Gastrocnemius medialis (tissue), 4 donors: ENCODE measurements around the gene GUK1. TPM values are rescaled to one million over a fixed set of nuclear protein-coding genes. Genes with fewer than 3 reads are reported as not detected.
A peak's percentile ranks its signal among the peaks of the same experiment; 100 is the strongest.

ENCODE experiments used
- ATAC-seq, 2 donors: fragments of 150-250 bp; one replicate each; pipeline ENCODE4 v1.9.1; 2016
- DNase-seq, 2 donors: peaks; one replicate each; pipeline ENCODE4 v3.0.0-alpha.2; 2019
- H3K27ac ChIP-seq, 4 donors: fragments of 200-600 bp; sonication (generic); 1 replicate in 1 of 4; 2 replicates in 3 of 4; pipeline ENCODE4 v1.5.1; 2016 to 2018; ENCODE audit warnings: mild to moderate bottlenecking in 2 of 4, moderate library complexity in 1 of 4
- H3K27me3 ChIP-seq, 3 donors: fragments of 200-600 bp; sonication (generic) in 2 of 3; 1 replicate in 1 of 3; 2 replicates in 2 of 3; pipeline versions ENCODE4 v1.5.1 to v1.6.0; 2016 to 2019; ENCODE audit warnings: mild to moderate bottlenecking in 1 of 3, moderate library complexity in 1 of 3
- H3K36me3 ChIP-seq, 2 donors: fragments of 200-600 bp; sonication (generic) in 1 of 2; one replicate each; pipeline ENCODE4 v1.5.1; 2017 to 2018
- H3K4me1 ChIP-seq, 2 donors: fragments of 200-600 bp; sonication (generic) in 1 of 2; one replicate each; pipeline ENCODE4 v1.5.1; 2016 to 2017; ENCODE audit warnings: mild to moderate bottlenecking in 2 of 2
- H3K4me3 ChIP-seq, 4 donors: fragments of 200-600 bp; sonication (generic) in 3 of 4; 1 replicate in 1 of 4; 2 replicates in 3 of 4; pipeline ENCODE4 v1.5.1; 2016 to 2019; ENCODE audit warnings: mild to moderate bottlenecking in 2 of 4
- H3K9me3 ChIP-seq, 3 donors: fragments of 200-600 bp; sonication (generic) in 2 of 3; 1 replicate in 1 of 3; 2 replicates in 2 of 3; pipeline ENCODE4 v1.5.1; 2016 to 2019
- POLR2A ChIP-seq, 2 donors: fragments of 450-650 bp; IDR thresholded peaks; one replicate each; pipeline ENCODE4 v1.6.1; 2017; ENCODE audit warnings: antibody characterized with exemption in 2 of 2, mild to moderate bottlenecking in 2 of 2, moderate library complexity in 2 of 2
- in situ Hi-C, 4 donors: fragments of 200-750 bp; cut with MboI; loops; one replicate each; pipeline versions ENCODE4 v1.15.0 to v1.8.0; 2017; ENCODE audit warnings: low sequenced_read_pairs in 4 of 4
- intact Hi-C: fragments of 100-400 bp; cut with DNase I; formaldehyde crosslinking; loops from one replicate; pipeline ENCODE4 v1.15.1; 2023; ENCODE audit warnings: low total_unique reads
- total RNA-seq, 4 donors: library from RNA; depleted of rRNA; stranded (reverse); fragments of >200 nt; gene quantifications; one replicate each; pipeline versions ENCODE4 v1.1.0 to v1.2.3, GENCODE V29; 2016
- TF ChIP-seq, protein P1 (sequence below), 5 experiments: fragments of 450-650 bp in 3 of 5; fragments of 200-600 bp in 2 of 5; sonication (generic) in 2 of 5; IDR thresholded peaks in 4 of 5; conservative IDR thresholded peaks in 1 of 5; 1 replicate in 4 of 5; 2 replicates in 1 of 5; pipeline ENCODE4 v1.5.1; 2016 to 2019; ENCODE audit warnings: antibody characterized with exemption in 5 of 5, mild to moderate bottlenecking in 3 of 5, moderate library complexity in 3 of 5

The GUK1 gene
- total RNA-seq, 4 donors from 2014 or later, result 161 to 230 (median 183) TPM

DNA sequence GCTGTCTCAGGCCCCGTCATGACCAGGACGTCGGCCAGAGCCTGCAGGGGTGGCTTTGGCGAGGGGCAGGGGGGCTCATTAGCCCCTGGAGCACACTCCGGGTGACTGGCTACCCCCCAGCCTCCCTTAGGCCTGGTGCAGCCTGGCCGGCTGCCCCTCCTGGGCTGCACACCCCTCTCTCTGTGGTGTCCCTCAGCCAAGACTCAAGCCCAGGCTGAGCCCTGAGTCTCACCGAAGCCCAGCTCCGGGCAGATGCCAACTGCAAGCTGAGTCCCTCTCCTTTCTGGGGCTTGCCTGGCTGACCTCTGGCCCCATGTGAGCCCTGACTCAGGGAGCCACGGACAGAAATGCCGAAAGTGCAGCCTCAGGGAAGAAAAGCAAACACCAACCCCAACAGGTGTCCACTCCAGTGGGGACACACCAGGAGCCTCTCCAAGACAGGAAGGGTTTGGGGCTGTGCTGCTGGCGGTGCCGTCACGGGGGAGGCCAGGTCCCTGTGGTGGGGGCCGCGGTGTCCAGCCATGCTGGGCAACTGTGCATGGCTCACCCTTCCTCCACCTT, 20.2 kb downstream of the GUK1 start:
- no peak for TF ChIP-seq POLR2A (IDR thresholded peaks at IDR 0.05)
- TF ChIP-seq, protein P1, sequence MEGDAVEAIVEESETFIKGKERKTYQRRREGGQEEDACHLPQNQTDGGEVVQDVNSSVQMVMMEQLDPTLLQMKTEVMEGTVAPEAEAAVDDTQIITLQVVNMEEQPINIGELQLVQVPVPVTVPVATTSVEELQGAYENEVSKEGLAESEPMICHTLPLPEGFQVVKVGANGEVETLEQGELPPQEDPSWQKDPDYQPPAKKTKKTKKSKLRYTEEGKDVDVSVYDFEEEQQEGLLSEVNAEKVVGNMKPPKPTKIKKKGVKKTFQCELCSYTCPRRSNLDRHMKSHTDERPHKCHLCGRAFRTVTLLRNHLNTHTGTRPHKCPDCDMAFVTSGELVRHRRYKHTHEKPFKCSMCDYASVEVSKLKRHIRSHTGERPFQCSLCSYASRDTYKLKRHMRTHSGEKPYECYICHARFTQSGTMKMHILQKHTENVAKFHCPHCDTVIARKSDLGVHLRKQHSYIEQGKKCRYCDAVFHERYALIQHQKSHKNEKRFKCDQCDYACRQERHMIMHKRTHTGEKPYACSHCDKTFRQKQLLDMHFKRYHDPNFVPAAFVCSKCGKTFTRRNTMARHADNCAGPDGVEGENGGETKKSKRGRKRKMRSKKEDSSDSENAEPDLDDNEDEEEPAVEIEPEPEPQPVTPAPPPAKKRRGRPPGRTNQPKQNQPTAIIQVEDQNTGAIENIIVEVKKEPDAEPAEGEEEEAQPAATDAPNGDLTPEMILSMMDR (IDR thresholded peaks at IDR 0.05 in 4 of 5, conservative IDR thresholded peaks at IDR 0.05 in 1 of 5), result no peak
- no peak overlapping the region for H3K27ac ChIP-seq
- ATAC-seq (no peak), DNase-seq (no peak)
- in situ Hi-C loops (no loop called here), intact Hi-C loops (no loop called here)
- H3K27me3 ChIP-seq, result peaks cover 3 to 20% (median 12%) of the 10 kb centered on the region in 3 donors
- peaks cover 25 to 28% of the 10 kb centered on the region in 2 donors for H3K4me1 ChIP-seq
- no peak overlapping the region for H3K4me3 ChIP-seq
- no peaks in the 10 kb centered on the region for H3K36me3 ChIP-seq
- H3K9me3 ChIP-seq, result no peaks in the 10 kb centered on the region

DNA sequence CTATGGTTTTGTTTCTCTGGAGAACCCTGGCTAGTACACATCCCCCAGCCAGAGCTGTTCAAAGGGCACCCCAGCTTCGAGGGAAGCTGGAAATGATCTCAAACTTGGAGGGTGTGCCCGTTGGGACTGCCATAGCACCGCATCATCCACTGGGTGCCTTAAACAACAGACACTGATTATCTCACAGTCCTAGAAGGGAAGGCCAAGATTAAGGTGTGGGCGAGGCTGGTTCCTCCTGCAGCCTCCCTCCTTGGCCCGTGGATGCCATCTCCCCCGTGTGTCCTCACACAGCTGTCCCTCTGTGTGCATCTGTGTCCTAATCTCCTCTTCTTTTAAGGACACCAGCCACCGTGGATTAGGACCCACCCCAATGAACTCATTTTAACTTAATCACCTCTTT, 21.3 kb downstream of the GUK1 start:
- Histone ChIP-seq H3K27me3 (peaks cover 3 to 19% (median 12%) of the 10 kb centered on the region in 3 donors), H3K4me1 (peaks cover 25 to 28% of the 10 kb centered on the region in 2 donors), H3K9me3 (no peaks in the 10 kb centered on the region), H3K4me3 (no peak overlapping the region), H3K36me3 (no peaks in the 10 kb centered on the region), H3K27ac (peak overlapping the region in 3 of 4 donors; percentile 97 to 100 (median 99))
- intact Hi-C loops (no loop called here), in situ Hi-C loops (no loop called here)
- DNase-seq (no peak), ATAC-seq (no peak)
- TF ChIP-seq, protein P1 (IDR thresholded peaks at IDR 0.05 in 4 of 5, conservative IDR thresholded peaks at IDR 0.05 in 1 of 5), result no peak
- no peak for TF ChIP-seq POLR2A (IDR thresholded peaks at IDR 0.05)

DNA sequence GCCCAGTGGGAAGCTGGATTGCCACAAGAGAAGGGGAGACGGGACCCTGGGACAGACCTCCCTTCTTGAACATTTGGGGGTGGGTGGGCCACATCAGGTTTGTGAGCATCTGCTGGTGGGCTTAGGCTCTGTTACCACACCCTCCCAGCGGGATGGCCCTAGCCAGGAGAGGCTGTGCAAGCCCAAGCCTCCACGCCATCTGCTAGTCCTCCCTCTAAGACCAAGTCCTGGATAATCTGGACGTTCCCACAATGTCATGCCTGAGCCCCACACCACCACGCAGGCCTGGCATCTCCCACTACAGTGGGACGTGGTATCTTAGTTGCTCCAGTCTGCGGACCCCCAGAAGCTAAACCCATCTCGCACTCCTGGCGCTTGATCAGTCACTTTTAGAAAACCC, 21.8 kb downstream of the GUK1 start:
- Histone ChIP-seq H3K36me3 (no peaks in the 10 kb centered on the region), H3K4me1 (peaks cover 29 to 32% of the 10 kb centered on the region in 2 donors), H3K9me3 (no peaks in the 10 kb centered on the region), H3K4me3 (no peak overlapping the region), H3K27me3 (peaks cover 3 to 16% (median 12%) of the 10 kb centered on the region in 3 donors), H3K27ac (peak overlapping the region; percentile 57 to 100 (median 98))
- no peak for ATAC-seq
- in situ Hi-C loops, result no loop called here
- no peak for TF ChIP-seq POLR2A (IDR thresholded peaks at IDR 0.05)
- TF ChIP-seq, protein P1 (IDR thresholded peaks at IDR 0.05 in 4 of 5, conservative IDR thresholded peaks at IDR 0.05 in 1 of 5), result no peak
- DNase-seq, result no peak
- intact Hi-C loops, result no loop called here

DNA sequence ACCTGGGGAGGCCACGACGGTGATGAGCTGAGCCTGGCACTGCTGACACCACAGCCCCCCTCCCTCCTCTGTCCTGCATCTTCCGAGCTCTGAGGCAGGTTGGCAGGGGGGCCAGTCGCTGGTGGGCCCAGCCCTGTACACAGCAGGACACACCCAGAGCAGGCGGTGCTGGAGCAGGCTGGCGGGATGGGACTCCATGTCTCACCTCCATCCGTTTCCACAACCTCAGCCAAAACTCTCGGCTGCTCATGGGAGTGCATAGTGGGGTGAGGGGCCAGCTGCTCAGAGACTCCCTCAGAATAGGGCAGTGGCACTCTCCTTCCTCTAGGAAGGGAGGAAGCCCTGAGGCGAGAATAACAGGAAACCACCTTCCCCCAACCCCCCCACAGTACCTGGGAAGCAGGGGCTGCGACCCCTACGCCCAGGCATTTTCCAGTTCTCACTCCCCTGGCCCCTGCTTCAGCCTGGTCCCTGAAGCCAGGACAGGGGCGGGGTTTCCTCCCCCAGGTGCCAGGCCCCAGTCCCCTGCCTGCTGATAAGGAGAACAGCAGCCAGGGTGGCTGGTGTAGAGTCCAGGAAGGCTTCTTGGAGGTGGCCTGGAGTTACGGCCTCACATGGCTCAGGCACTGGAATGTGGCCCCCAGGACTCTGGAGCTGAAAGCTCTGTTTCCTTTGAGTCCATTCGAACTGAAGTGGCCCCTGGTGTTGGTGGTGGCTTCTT, 22.4 kb downstream of the GUK1 start:
- Histone ChIP-seq H3K36me3 (no peaks in the 10 kb centered on the region), H3K27ac (peak overlapping the region; percentile 57 to 100 (median 98)), H3K27me3 (peaks cover 3 to 10% (median 7%) of the 10 kb centered on the region in 3 donors), H3K4me1 (peaks cover 31 to 38% of the 10 kb centered on the region in 2 donors), H3K4me3 (no peak overlapping the region), H3K9me3 (no peaks in the 10 kb centered on the region)
- in situ Hi-C loops, result no loop called here
- intact Hi-C loops, result no loop called here
- no peak for TF ChIP-seq POLR2A (IDR thresholded peaks at IDR 0.05)
- TF ChIP-seq, protein P1 (IDR thresholded peaks at IDR 0.05 in 4 of 5, conservative IDR thresholded peaks at IDR 0.05 in 1 of 5), result no peak
- DNase-seq, result no peak
- no peak for ATAC-seq
